Measurements from ENCODE around the gene HACD1.
A peak's percentile ranks its signal among the peaks of the same experiment; 100 is the strongest.

Gene HACD1

GRCh38 chr10:17616403-17617030 lies 657 bp downstream of the HACD1 start (continued):
- TF ChIP-seq ZBTB20 (tag by site-specific recombination; IDR thresholded peaks at IDR 0.05) (peak; percentile 14; the same call in 1 of the 2 replicates), ZBTB21 (tag by site-specific recombination; IDR thresholded peaks at IDR 0.05) (no peak), ZNF335 (tag by site-specific recombination; conservative IDR thresholded peaks at IDR 0.05) (peak; percentile 75), ZIC2 (tag by site-specific recombination; IDR thresholded peaks at IDR 0.05) (peak; percentile 71), ZNF843 (tag by site-specific recombination; IDR thresholded peaks at IDR 0.05) (no peak), ZBTB26 (tag by site-specific recombination; optimal IDR thresholded peaks at IDR 0.05) (no peak), ZNF610 (tag by site-specific recombination; IDR thresholded peaks at IDR 0.05; ENCODE audit: borderline replicate concordance) (peak; percentile 35; the same call in 1 of the 2 replicates), ZBTB17 (tag by site-specific recombination; IDR thresholded peaks at IDR 0.05) (peak; percentile 87)

- no peak overlapping the region for H3K4me3 ChIP-seq (ENCODE audit: low read depth, low read length)
- H3K9me3 ChIP-seq (ENCODE audit: control insufficient read depth, insufficient read depth, low read depth, low read length), result no peaks in the 10 kb centered on the region
- no peak overlapping the region for H3K27ac ChIP-seq (ENCODE audit: extremely low read depth, low read depth, low read length)
- no peaks in the 10 kb centered on the region; a peak in 1 of 3 replicates for H3K36me3 ChIP-seq (ENCODE audit: control insufficient read depth in 2 of 2, insufficient read depth in 1 of 2, low read length in 2 of 2)
- POLR2A ChIA-PET, result no interaction called here
- TF ChIP-seq ZBTB48 (tag by site-specific recombination; IDR thresholded peaks at IDR 0.05) (no peak), ZNF555 (tag by site-specific recombination; conservative IDR thresholded peaks at IDR 0.05) (no peak), SETDB1 (IDR thresholded peaks at IDR 0.05; ENCODE audit: insufficient read length, low read length) (no peak), ZNF518A (tag by site-specific recombination; conservative IDR thresholded peaks at IDR 0.05; ENCODE audit: low read depth) (no peak), ZFP69B (tag by site-specific recombination; IDR thresholded peaks at IDR 0.05) (no peak), ZNF501 (tag by site-specific recombination; IDR thresholded peaks at IDR 0.05) (no peak), ZNF24 (tag by site-specific recombination; IDR thresholded peaks at IDR 0.05) (no peak), ZNF654 (tag by site-specific recombination; IDR thresholded peaks at IDR 0.05; ENCODE audit: low read depth) (no peak), ZNF623 (tag by site-specific recombination; IDR thresholded peaks at IDR 0.05) (no peak), GLI2 (tag by site-specific recombination; IDR thresholded peaks at IDR 0.05; ENCODE audit: borderline replicate concordance, low read depth) (no peak), ZNF211 (tag by site-specific recombination; IDR thresholded peaks at IDR 0.05; ENCODE audit: low read depth) (no peak), ZBTB7A (tag by site-specific recombination; IDR thresholded peaks at IDR 0.05; ENCODE audit: low read depth) (no peak), ZNF140 (tag by site-specific recombination; IDR thresholded peaks at IDR 0.05) (no peak), ZNF239 (tag by site-specific recombination; IDR thresholded peaks at IDR 0.05) (no peak), FEZF1 (tag by site-specific recombination; IDR thresholded peaks at IDR 0.05) (no peak), HOXD13 (CRISPR knock-in tag; IDR thresholded peaks at IDR 0.05; ENCODE audit: borderline replicate concordance) (no peak), ZNF341 (tag by site-specific recombination; IDR thresholded peaks at IDR 0.05; ENCODE audit: low read depth) (no peak), ZNF184 (tag by site-specific recombination; IDR thresholded peaks at IDR 0.05) (no peak)
- CTCF ChIA-PET, result no interaction called here
- no peaks in the 10 kb centered on the region for H3K4me1 ChIP-seq (ENCODE audit: control insufficient read depth, insufficient read depth, low read length)
These were observed 7.6 kb downstream of the HACD1 start for GRCh38 chr10:17609523-17610079.
